Neural cell (in vitro differentiated cells): ENCODE results near the gene PDE4D. TPM values are rescaled to one million over a fixed set of nuclear protein-coding genes. Genes with fewer than 3 reads are reported as not detected.

Experiments
- H2AFZ ChIP-seq: fragments of 200-600, 300-800 bp; sonication (generic), shearing (Covaris generic); 2 replicates; pipeline ENCODE4 v1.6.0; 2014; ENCODE audit warnings: low read depth, mild to moderate bottlenecking, antibody characterized with exemption, low read length, moderate library complexity
- H3F3A ChIP-seq: fragments of 200-600 bp; shearing (Covaris generic); 2 replicates; pipeline ENCODE4 v1.6.1; 2016; ENCODE audit warnings: mild to moderate bottlenecking, moderate library complexity, mixed read lengths, antibody characterized with exemption, low read length; ENCODE audit not compliant: insufficient read depth, poor library complexity, severe bottlenecking
- H3K27ac ChIP-seq: fragments of 200-600, 300-800 bp; sonication (generic), shearing (Covaris generic); 2 replicates; pipeline ENCODE4 v1.5.1; 2014; ENCODE audit warnings: mild to moderate bottlenecking, low read length, moderate library complexity
- H3K27me3 ChIP-seq: fragments of 300-800, 200-600 bp; sonication (generic), shearing (Covaris generic); 2 replicates; pipeline ENCODE4 v1.6.0; 2014; ENCODE audit warnings: mild to moderate bottlenecking, low read depth, low read length, moderate library complexity; ENCODE audit not compliant: insufficient read depth
- H3K36me3 ChIP-seq: fragments of 300-800, 200-600 bp; sonication (generic), shearing (Covaris generic); 2 replicates; pipeline ENCODE4 v1.5.1; 2014; ENCODE audit warnings: mild to moderate bottlenecking, antibody characterized with exemption, low read length, moderate library complexity; ENCODE audit not compliant: insufficient read depth
- H3K4me2 ChIP-seq: fragments of 300-800, 200-600 bp; sonication (generic), shearing (Covaris generic); 2 replicates; pipeline ENCODE4 v1.6.0; 2014; ENCODE audit warnings: mild to moderate bottlenecking, low read length
- H3K4me3 ChIP-seq: fragments of 300-800, 200-600 bp; sonication (generic), shearing (Covaris generic); 2 replicates; pipeline ENCODE4 v1.5.1; 2014; ENCODE audit warnings: mild to moderate bottlenecking, low read length, moderate library complexity
- H3K79me2 ChIP-seq: fragments of 200-600 bp; shearing (Covaris generic); replicated peaks from 2 replicates; pipeline ENCODE4 v1.6.0; 2014; ENCODE audit warnings: mild to moderate bottlenecking, low read length, moderate library complexity; ENCODE audit not compliant: insufficient read depth
- H3K9ac ChIP-seq: fragments of 300-800, 200-600 bp; sonication (generic), shearing (Covaris generic); 2 replicates; pipeline ENCODE4 v1.6.1; 2016; ENCODE audit warnings: mild to moderate bottlenecking, low read length, mixed read lengths
- H3K9me2 ChIP-seq: fragments of 200-600 bp; shearing (Covaris generic); 2 replicates; pipeline ENCODE4 v1.6.1; 2016; ENCODE audit warnings: mild to moderate bottlenecking, low read length, mixed read lengths; ENCODE audit not compliant: insufficient read depth
- H3K9me3 ChIP-seq: fragments of 200-600, 300-800 bp; sonication (generic), shearing (Covaris generic); 2 replicates; pipeline ENCODE4 v1.6.1; 2016; ENCODE audit warnings: mild to moderate bottlenecking, mixed run types, low read length, moderate library complexity, mixed read lengths
- H4K20me1 ChIP-seq: fragments of 200-600 bp; shearing (Covaris generic); 2 replicates; pipeline ENCODE4 v1.6.1; 2016; ENCODE audit warnings: mild to moderate bottlenecking, mixed run types; ENCODE audit not compliant: insufficient read depth
- CTCF ChIP-seq: fragments of 450-650 bp; IDR thresholded peaks from 2 replicates; pipeline ENCODE4 v1.5.1; 2014; ENCODE audit warnings: antibody characterized with exemption, mild to moderate bottlenecking, moderate library complexity; ENCODE audit not compliant: poor library complexity, severe bottlenecking
- EP300 ChIP-seq: fragments of 450-650 bp; conservative IDR thresholded peaks from 2 replicates; pipeline ENCODE4 v1.6.1; 2014; ENCODE audit warnings: antibody characterized with exemption, mild to moderate bottlenecking, moderate library complexity; ENCODE audit not compliant: poor library complexity, severe bottlenecking
- EZH2 ChIP-seq: fragments of 200-600, 300-800 bp; shearing (Covaris generic), sonication (generic); IDR thresholded peaks from 2 replicates; pipeline ENCODE4 v1.6.1; 2014; ENCODE audit warnings: antibody characterized with exemption, low read length, borderline replicate concordance, mild to moderate bottlenecking; ENCODE audit not compliant: insufficient read depth, poor library complexity, severe bottlenecking
- MXI1 ChIP-seq: fragments of 450-650 bp; conservative IDR thresholded peaks from 2 replicates; pipeline ENCODE4 v1.6.1; 2014; ENCODE audit warnings: antibody characterized with exemption, mild to moderate bottlenecking; ENCODE audit not compliant: poor library complexity, severe bottlenecking
- POLR2AphosphoS5 ChIP-seq: IDR thresholded peaks from 2 replicates; pipeline ENCODE4 v1.6.1; 2012
- RAD21 ChIP-seq: fragments of 450-650 bp; conservative IDR thresholded peaks from 2 replicates; pipeline ENCODE4 v1.6.1; 2014; ENCODE audit warnings: antibody characterized with exemption, mild to moderate bottlenecking, moderate library complexity
- REST ChIP-seq: IDR thresholded peaks from 2 replicates; pipeline ENCODE4 v1.6.1; 2012; ENCODE audit warnings: borderline replicate concordance
- SMC3 ChIP-seq: fragments of 450-650 bp; conservative IDR thresholded peaks from 2 replicates; pipeline ENCODE4 v1.6.1; 2014; ENCODE audit warnings: antibody characterized with exemption, mild to moderate bottlenecking, moderate library complexity; ENCODE audit not compliant: poor library complexity
- TAF1 ChIP-seq: IDR thresholded peaks from 2 replicates; pipeline ENCODE4 v1.6.1; 2012; ENCODE audit warnings: low read depth
- polyA plus RNA-seq: library from polyadenylated mRNA; depleted of rRNA; stranded (reverse); fragments of >200 nt; gene quantifications from 2 replicates; pipeline ENCODE4 v1.2.3, GENCODE V29; 2014

Gene PDE4D
- polyA plus RNA-seq, 1 donor from 2014 or later = 42.8 TPM

- no peak overlapping the region for H3K4me3 ChIP-seq
- H3K79me2 ChIP-seq = no peaks in the 10 kb centered on the region
- no peaks in the 10 kb centered on the region for H3K9me2 ChIP-seq
- no peaks in the 10 kb centered on the region for H3K27me3 ChIP-seq
- no peaks in the 10 kb centered on the region for H3K9me3 ChIP-seq
- H3K9ac ChIP-seq = no peak overlapping the region
- no peak overlapping the region for H3K27ac ChIP-seq
- no peaks in the 10 kb centered on the region for H3F3A ChIP-seq
- H3K4me2 ChIP-seq = no peak overlapping the region
- TF ChIP-seq MXI1 (no peak), SMC3 (no peak)
- H4K20me1 ChIP-seq = no peaks in the 10 kb centered on the region
- H2AFZ ChIP-seq = no peak overlapping the region
- no peaks in the 10 kb centered on the region for H3K36me3 ChIP-seq
These were observed 184.1 kb downstream of the PDE4D start for GRCh38 chr5:59709346-59709821.

- H3K9me2 ChIP-seq = no peaks in the 10 kb centered on the region
- H3K36me3 ChIP-seq = no peaks in the 10 kb centered on the region
- H2AFZ ChIP-seq = no peak overlapping the region
- no peak overlapping the region for H3K4me3 ChIP-seq
- no peaks in the 10 kb centered on the region for H3K9me3 ChIP-seq
- no peak overlapping the region for H3K9ac ChIP-seq
- no peak overlapping the region for H3K4me2 ChIP-seq
- H3K27ac ChIP-seq = no peak overlapping the region
- H4K20me1 ChIP-seq = no peaks in the 10 kb centered on the region
- H3K27me3 ChIP-seq = no peaks in the 10 kb centered on the region
- no peaks in the 10 kb centered on the region for H3K79me2 ChIP-seq
- no peaks in the 10 kb centered on the region for H3F3A ChIP-seq
- TF ChIP-seq POLR2AphosphoS5 (no peak), CTCF (no peak), TAF1 (no peak)
These were observed 188.6 kb downstream of the PDE4D start for GRCh38 chr5:59704936-59705335.

- TF ChIP-seq EZH2 (no peak), EP300 (no peak), SMC3 (no peak), TAF1 (no peak), REST (no peak), RAD21 (no peak), POLR2AphosphoS5 (no peak), CTCF (no peak), MXI1 (no peak)
- no peaks in the 10 kb centered on the region for H3K36me3 ChIP-seq
- no peaks in the 10 kb centered on the region for H3K9me3 ChIP-seq
- no peaks in the 10 kb centered on the region for H3K9me2 ChIP-seq
- H3K4me2 ChIP-seq = no peak overlapping the region
- H3F3A ChIP-seq = peaks cover 5% of the 10 kb centered on the region
- no peak overlapping the region for H3K4me3 ChIP-seq
- H4K20me1 ChIP-seq = no peaks in the 10 kb centered on the region
- no peak overlapping the region for H3K9ac ChIP-seq
- no peak overlapping the region for H3K27ac ChIP-seq
- H3K79me2 ChIP-seq = no peaks in the 10 kb centered on the region
- no peaks in the 10 kb centered on the region for H3K27me3 ChIP-seq
- H2AFZ ChIP-seq = no peak overlapping the region
These were observed 189.7 kb downstream of the PDE4D start for GRCh38 chr5:59703789-59704188.
